Endothelial cell (in vitro differentiated cells): ENCODE results near the gene DEK. TPM values are rescaled to one million over a fixed set of nuclear protein-coding genes. Genes with fewer than 3 reads are reported as not detected.

ENCODE experiments used
- DNase-seq: peaks from one replicate; pipeline ENCODE4 v3.0.0; 2021; ENCODE audit warnings: low spot score
- H3K27ac Mint-ChIP-seq: one replicate; pipeline ENCODE4 v1.8.0; 2021; ENCODE audit warnings: mixed read lengths, inconsistent platforms; ENCODE audit not compliant: unreplicated experiment
- H3K27me3 Mint-ChIP-seq: one replicate; pipeline ENCODE4 v1.8.0; 2021; ENCODE audit warnings: mild to moderate bottlenecking, moderate library complexity, mixed read lengths, inconsistent platforms; ENCODE audit not compliant: unreplicated experiment
- H3K36me3 Mint-ChIP-seq: one replicate; pipeline ENCODE4 v1.8.0; 2021; ENCODE audit warnings: mild to moderate bottlenecking, low read depth, mixed read lengths, inconsistent platforms; ENCODE audit not compliant: unreplicated experiment
- H3K4me1 Mint-ChIP-seq: one replicate; pipeline ENCODE4 v1.8.0; 2021; ENCODE audit warnings: mild to moderate bottlenecking, mixed read lengths, inconsistent platforms; ENCODE audit not compliant: unreplicated experiment
- H3K4me3 Mint-ChIP-seq: one replicate; pipeline ENCODE4 v1.8.0; 2021; ENCODE audit warnings: mild to moderate bottlenecking, mixed read lengths, inconsistent platforms; ENCODE audit not compliant: unreplicated experiment
- H3K9me3 Mint-ChIP-seq: one replicate; pipeline ENCODE4 v1.8.0; 2021; ENCODE audit warnings: mixed read lengths, inconsistent platforms; ENCODE audit not compliant: unreplicated experiment
- total RNA-seq: library from RNA; stranded (reverse); fragmentation: NEBNext Ultra II Directional; extraction: Animal tissue kit (Norgen Biotek cat#: 25700); gene quantifications from one replicate; pipeline ENCODE4 v1.2.1, GENCODE V29; 2021; ENCODE audit not compliant: unreplicated experiment
- TF ChIP-seq, protein P1 (sequence below): fragments of 200-600 bp; sonication (generic); IDR thresholded peaks from one replicate; pipeline ENCODE4 v1.5.0; 2021; ENCODE audit warnings: antibody characterized with exemption; ENCODE audit not compliant: unreplicated experiment

The DEK gene
- total RNA-seq, 1 donor from 2014 or later: 61.2 TPM

GRCh38 chr6:18207949-18208348 lies 56.4 kb downstream of the DEK start:
- Mint-ChIP-seq H3K27ac (no peak overlapping the region), H3K4me3 (no peak overlapping the region), H3K4me1 (no peaks in the 10 kb centered on the region), H3K27me3 (no peaks in the 10 kb centered on the region), H3K36me3 (peaks cover 25% of the 10 kb centered on the region), H3K9me3 (no peaks in the 10 kb centered on the region)
- no peak for DNase-seq
- TF ChIP-seq, protein P1, sequence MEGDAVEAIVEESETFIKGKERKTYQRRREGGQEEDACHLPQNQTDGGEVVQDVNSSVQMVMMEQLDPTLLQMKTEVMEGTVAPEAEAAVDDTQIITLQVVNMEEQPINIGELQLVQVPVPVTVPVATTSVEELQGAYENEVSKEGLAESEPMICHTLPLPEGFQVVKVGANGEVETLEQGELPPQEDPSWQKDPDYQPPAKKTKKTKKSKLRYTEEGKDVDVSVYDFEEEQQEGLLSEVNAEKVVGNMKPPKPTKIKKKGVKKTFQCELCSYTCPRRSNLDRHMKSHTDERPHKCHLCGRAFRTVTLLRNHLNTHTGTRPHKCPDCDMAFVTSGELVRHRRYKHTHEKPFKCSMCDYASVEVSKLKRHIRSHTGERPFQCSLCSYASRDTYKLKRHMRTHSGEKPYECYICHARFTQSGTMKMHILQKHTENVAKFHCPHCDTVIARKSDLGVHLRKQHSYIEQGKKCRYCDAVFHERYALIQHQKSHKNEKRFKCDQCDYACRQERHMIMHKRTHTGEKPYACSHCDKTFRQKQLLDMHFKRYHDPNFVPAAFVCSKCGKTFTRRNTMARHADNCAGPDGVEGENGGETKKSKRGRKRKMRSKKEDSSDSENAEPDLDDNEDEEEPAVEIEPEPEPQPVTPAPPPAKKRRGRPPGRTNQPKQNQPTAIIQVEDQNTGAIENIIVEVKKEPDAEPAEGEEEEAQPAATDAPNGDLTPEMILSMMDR: no peak

- DNase-seq: no peak
- Mint-ChIP-seq H3K4me3 (no peak overlapping the region), H3K27ac (no peak overlapping the region), H3K27me3 (no peaks in the 10 kb centered on the region), H3K9me3 (no peaks in the 10 kb centered on the region), H3K4me1 (no peaks in the 10 kb centered on the region), H3K36me3 (peaks cover 20% of the 10 kb centered on the region)
- TF ChIP-seq, protein P1: no peak
Observed at GRCh38 chr6:18207438-18207837, 56.9 kb downstream of the DEK start.

GRCh38 chr6:18206591-18206990 lies 57.7 kb downstream of the DEK start:
- TF ChIP-seq, protein P1: no peak
- no peak overlapping the region for H3K27ac Mint-ChIP-seq
- no peaks in the 10 kb centered on the region for H3K27me3 Mint-ChIP-seq
- H3K9me3 Mint-ChIP-seq: no peaks in the 10 kb centered on the region
- no peak overlapping the region for H3K4me3 Mint-ChIP-seq
- no peak for DNase-seq
- no peaks in the 10 kb centered on the region for H3K4me1 Mint-ChIP-seq
- H3K36me3 Mint-ChIP-seq: peaks cover 20% of the 10 kb centered on the region

DNA sequence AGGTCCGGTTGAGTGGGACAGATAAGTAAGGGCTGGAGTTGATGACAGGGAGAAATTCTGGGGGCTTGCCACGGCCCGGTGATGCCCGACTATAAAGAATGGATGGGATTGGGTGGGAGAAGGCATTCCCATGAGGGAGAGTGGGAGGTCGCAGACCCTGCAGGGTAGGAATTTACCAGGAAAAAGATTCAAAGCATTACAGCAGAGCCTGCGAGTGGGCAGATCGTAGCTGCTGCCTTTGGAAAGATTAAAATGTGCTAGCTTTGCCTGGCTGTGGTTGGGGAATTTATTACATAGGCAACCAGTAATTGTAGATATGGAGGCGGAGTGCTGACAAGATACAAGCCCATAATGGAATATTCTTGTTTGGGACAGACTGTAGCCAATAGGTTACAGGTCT lies 59.6 kb downstream of the DEK start:
- Mint-ChIP-seq H3K36me3 (peaks cover 19% of the 10 kb centered on the region), H3K27ac (no peak overlapping the region), H3K9me3 (no peaks in the 10 kb centered on the region), H3K4me1 (no peaks in the 10 kb centered on the region), H3K27me3 (no peaks in the 10 kb centered on the region), H3K4me3 (no peak overlapping the region)
- TF ChIP-seq, protein P1: no peak
- no peak for DNase-seq

- TF ChIP-seq, protein P1: no peak
- Mint-ChIP-seq H3K36me3 (peaks cover 19% of the 10 kb centered on the region), H3K9me3 (no peaks in the 10 kb centered on the region), H3K27ac (no peak overlapping the region), H3K4me3 (no peak overlapping the region), H3K4me1 (no peaks in the 10 kb centered on the region), H3K27me3 (no peaks in the 10 kb centered on the region)
- DNase-seq: no peak
Observed at GRCh38 chr6:18203786-18204185, 60.5 kb downstream of the DEK start.
